ENCODE results near the gene SLC39A13.
A peak's percentile ranks its signal among the peaks of the same experiment; 100 is the strongest.
"Not testable (repeated sequence)": the region's sequence is repeated elsewhere in the genome, so short reads cannot be mapped to it uniquely, and the experiment has no call there.

The SLC39A13 gene

GRCh38 chr11:47453365-47453764 is 45.0 kb downstream of the SLC39A13 start:
- no peak overlapping the region for H3K4me3 ChIP-seq (ENCODE audit: low read depth, low read length)
- no peak for TF ChIP-seq CTCF (conservative IDR thresholded peaks at IDR 0.05; ENCODE audit: low read depth, low read length)
- DNase-seq (ENCODE audit: low read depth), result no peak

- TF ChIP-seq CTCF (conservative IDR thresholded peaks at IDR 0.05; ENCODE audit: low read depth, low read length), result peak; percentile 87
- H3K4me3 ChIP-seq (ENCODE audit: low read depth, low read length), result not testable (repeated sequence)
- DNase-seq (ENCODE audit: low read depth), result peak; percentile 94
Observed at GRCh38 chr11:47454258-47454671, 45.9 kb downstream of the SLC39A13 start.

GRCh38 chr11:47460571-47461235 is 52.3 kb downstream of the SLC39A13 start:
- TF ChIP-seq CTCF (conservative IDR thresholded peaks at IDR 0.05; ENCODE audit: low read depth, low read length), result no peak
- DNase-seq (ENCODE audit: low read depth), result no peak
- no peak overlapping the region for H3K4me3 ChIP-seq (ENCODE audit: low read depth, low read length)

- no peak overlapping the region for H3K4me3 ChIP-seq (ENCODE audit: low read depth, low read length)
- TF ChIP-seq CTCF (conservative IDR thresholded peaks at IDR 0.05; ENCODE audit: low read depth, low read length), result no peak
- DNase-seq (ENCODE audit: low read depth), result no peak
Observed at GRCh38 chr11:47461876-47462275, 53.5 kb downstream of the SLC39A13 start.

- DNase-seq (ENCODE audit: low read depth), result peak; percentile 46
- H3K4me3 ChIP-seq (ENCODE audit: low read depth, low read length), result no peak overlapping the region
- no peak for TF ChIP-seq CTCF (conservative IDR thresholded peaks at IDR 0.05; ENCODE audit: low read depth, low read length)
Observed at GRCh38 chr11:47464483-47464882, 56.1 kb downstream of the SLC39A13 start.
